NK-92 (cell line): Measurements from ENCODE around the gene PAPSS2.

Source experiments
- DNase-seq: peaks from one replicate; lab custom pipeline; 2025; ENCODE audit not compliant: unreplicated experiment; lab: John Stamatoyannopoulos, UW

The PAPSS2 gene

DNA sequence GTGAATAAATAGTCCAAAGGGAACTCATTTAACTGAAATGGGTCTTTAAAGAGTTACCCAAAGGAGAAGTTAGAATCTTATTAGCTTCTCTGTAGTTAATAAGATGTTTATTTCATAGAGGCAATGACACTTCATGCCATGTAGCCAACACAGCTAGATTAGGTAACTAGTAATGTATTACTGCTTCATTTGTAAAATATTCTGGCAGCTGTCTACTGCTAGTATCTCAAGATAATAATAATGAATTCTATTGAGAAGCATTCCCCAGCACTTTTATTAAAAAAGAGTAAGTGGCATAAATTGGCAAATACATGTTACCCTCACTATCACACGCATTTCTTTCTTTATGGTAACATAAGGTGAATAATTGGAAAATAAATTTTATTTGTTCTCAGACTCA, 10.1 kb downstream of the PAPSS2 start:
- no peak for DNase-seq

- DNase-seq, result no peak
Observed at GRCh38 chr10:87670586-87670985, 10.9 kb downstream of the PAPSS2 start.

DNA sequence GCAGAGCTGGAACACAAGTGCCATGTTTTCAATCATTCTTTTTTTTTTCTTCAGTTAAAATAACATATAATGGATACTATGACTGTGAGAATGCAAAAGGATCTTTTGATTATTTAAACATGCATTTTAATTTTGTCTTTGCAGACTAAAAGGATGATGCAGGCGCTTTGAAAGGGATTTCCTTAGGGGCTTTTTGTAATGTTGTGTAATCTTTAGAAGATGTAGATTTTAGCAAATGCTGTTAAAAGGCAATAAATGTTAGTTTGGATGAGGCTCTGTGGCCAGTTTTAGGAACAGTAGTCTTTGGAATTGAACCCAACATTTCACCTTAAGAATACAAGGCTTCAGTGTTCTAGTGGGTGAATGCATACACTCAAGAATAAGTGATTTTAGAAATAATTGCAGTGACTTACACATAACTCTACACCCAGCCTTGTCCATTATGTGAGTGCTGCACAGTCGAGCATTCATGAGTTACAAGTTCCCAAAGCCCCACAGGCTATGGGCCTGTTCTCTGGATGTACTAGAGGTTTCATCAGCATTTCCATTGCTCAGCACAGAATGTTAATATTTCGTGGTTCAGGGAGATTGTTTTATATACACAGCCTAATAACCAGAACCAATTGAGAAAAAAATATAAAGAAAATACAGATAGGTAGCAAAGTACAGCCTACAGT, 11.6 kb downstream of the PAPSS2 start:
- DNase-seq, result no peak

GRCh38 chr10:87672551-87672950, 12.9 kb downstream of the PAPSS2 start:
- DNase-seq, result no peak

GRCh38 chr10:87674943-87675342, 15.3 kb downstream of the PAPSS2 start:
- DNase-seq, result no peak

DNA sequence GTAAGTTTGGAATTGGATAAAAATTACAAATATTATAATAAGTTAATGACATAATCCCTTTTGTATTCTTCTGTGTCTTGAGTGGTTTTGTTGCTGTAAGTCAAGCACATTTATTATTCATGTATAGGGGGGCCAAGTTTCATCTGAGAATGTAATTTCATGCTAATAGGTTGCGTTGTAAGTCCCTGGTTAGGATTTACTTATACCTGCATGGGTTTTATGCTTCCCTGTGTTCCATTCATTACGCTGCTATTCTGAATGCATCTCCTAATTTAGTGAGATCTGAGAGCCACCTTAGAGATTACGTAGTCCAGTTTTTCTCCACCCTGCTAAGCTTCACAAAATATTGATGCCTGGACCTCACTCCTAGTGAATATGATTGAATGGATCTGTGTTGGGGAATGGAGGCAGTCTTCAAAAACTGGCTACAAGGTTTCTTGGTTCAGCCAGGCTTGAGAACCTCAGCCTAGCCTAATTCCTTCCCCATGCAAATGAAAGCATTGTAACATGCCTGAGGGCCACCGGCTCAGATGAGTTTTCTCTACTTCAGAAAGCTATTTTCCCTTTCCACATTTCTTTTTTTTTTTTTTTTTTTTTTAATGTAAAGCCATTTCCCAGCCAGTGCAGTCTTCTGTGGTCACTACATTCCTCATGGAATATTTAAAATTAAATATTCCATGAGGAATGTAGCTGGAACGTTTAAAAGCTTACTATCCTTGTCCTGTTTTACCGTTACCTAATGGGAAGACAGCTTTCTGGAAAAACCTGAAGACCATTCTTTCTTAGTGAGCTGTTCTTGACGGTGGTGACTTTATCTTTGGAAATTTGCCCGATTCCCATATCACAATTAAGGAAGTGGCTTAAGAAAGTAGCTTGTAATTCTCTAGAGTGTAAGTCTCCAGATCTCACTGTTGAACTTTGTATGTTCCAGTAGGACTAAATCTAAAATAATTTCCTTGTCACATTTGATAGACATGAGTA, 16.0 kb downstream of the PAPSS2 start:
- DNase-seq, result no peak

- no peak for DNase-seq
Observed at GRCh38 chr10:87677595-87677994, 17.9 kb downstream of the PAPSS2 start.

DNA sequence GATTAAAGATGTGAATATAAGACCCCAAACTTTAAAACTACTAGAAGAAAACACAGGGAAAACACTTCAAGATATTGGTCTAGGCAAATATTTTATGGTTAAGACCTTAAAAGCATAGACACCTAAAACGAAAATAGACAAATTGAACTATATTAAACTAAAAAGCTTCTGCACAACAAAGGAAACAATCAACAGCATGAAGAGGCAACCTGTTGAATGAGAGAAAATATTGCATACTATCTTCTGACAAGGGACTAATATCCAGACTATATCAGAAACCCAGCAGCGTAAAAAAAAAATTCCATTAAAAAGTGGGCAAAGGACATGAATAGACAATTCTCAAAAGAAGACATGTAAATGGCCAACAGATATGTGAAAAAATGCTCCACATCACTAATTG, 18.6 kb downstream of the PAPSS2 start:
- no peak for DNase-seq

DNA sequence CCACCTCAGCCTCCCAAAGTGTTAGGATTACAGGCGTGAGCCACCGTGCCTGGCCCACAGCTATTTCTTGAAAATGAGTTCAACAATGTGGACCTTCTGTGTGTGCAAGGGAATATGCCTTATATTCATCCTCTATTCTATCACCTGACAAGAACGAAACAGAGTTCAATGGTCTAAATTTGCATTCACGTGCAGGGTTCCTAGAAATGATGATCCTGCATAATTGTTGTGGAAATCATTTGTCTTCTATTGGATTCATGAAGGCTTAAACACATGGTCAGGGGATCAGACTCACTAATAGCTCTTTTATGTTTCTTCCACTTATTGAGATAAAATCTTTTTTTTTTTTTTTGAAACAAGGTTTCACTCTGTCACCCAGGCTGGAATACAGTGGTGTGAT, 23.7 kb downstream of the PAPSS2 start:
- DNase-seq, result no peak

DNA sequence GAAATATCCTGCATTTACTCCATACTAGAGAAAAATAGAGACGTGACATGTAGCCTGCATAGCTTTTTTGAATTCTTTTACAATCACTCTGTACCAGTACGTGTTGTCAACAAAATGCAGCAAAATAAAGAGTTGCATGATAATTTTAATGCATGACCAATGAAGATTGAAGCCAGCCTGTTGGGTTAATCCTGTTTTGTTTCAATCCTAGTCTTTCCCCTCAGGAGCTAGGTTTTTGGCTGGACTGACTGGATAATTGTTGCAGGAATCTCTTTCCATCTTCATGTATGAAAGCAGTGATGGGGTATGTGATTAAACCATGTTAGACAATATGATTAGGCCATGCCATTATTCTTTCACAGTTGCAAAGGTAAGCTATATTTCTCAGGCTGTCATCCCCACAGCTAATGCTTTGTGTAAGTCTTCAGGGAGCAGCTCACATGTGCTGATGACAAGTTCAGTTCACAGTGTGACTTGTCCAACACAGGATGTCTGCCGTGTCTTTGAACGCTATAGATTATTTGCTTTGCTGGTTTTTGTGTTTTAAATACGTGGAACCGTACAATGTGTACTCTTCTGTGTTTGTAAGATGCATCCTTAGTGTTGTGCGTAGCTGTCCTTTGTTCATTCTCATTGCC, 24.4 kb downstream of the PAPSS2 start:
- DNase-seq, result no peak

DNA sequence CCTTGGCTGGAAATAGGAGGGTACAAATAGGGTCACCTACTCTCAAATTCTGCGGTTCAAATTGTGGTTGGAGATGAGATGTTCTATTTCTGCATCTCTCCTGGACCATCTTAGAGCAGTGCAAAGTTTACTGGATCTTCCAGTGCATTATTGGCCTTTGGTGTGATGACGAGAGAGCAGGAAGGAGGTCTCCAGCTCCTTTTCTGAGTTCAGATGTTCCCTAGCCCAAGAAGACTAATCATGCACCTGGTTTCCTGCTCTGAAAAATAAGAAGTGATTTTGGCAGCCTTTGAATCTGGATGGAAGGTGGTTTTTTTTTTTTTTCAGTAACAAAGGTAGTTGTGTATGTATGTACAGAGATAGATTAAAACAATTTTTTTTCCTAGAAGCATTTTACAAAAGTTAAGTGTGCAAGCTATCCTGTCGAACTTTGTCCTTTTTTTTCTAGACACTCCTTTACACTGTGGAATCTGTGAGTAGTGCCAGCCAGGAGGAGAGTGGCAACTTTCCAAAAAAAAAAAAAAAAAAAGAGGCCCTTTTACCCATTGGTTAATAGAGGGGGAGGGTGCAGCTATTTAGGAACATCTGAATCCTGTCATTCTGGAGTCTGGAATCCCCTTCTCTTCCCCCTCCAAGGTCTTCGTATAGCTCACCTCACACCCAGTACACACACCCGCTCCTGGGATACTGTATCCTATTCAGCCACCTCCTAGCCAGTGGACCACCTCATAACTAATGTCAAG, 26.3 kb downstream of the PAPSS2 start:
- DNase-seq, result no peak

GRCh38 chr10:87691506-87692070, 31.9 kb downstream of the PAPSS2 start:
- no peak for DNase-seq

DNA sequence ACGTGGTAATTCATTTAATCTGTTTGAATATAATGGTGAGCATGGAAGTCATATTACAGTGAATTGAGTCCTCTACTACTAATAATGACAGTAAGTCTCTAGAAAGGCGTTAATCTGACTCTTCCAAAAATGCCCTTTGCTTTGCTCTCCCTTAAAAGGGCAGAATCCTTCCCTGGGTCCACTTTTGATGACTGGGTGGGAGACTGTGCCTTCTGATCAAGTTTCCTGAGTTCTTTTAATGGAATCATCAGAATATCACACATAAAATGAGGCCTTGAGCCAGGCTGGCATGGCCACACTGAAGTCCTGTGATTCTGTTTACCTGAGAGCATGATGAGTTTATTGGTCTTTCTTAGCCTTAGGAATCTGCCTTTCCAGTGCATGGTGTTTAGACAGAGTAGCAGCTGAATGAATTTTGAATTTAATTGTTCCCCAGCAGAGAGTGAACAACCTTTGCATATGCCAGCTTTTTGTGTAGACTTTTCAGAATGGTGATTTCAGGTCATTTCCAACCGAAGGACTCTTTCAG, 33.3 kb downstream of the PAPSS2 start:
- DNase-seq, result no peak

DNA sequence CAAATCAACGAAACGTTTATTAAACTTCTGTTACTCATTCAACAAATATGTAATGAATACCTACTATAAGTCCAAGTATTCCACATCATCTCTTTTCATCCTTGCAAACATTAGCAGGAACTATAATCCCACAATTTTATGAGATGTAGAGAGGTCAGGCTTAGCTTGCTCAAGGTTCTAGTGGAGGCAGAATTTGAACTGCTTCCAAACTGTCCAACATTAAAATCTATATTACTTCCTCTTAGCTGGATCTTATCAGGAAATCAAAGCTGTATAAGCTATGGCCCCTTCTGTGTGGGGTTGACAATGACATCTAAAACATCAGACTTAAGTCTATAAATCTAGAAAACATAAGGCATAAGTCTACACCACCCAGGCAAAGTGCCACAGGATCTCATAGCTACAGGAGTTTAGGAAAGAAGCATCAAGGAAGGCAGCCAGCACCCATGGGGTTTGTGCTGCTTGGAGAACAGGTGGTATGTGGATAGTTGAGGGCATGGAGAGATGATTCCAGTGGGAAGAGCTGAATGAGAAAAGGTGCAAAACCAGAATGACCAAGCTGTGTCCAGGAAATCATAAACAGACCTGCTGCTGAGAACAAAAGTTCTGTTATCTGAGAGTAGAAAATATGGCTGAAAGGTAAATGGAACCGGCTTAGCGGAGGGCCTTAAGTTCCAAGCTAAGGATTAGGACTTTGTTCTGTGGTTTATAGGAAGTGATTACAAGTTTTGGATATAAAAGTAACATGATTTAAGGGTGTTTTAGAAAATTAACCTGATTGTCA, 34.5 kb downstream of the PAPSS2 start:
- no peak for DNase-seq

DNA sequence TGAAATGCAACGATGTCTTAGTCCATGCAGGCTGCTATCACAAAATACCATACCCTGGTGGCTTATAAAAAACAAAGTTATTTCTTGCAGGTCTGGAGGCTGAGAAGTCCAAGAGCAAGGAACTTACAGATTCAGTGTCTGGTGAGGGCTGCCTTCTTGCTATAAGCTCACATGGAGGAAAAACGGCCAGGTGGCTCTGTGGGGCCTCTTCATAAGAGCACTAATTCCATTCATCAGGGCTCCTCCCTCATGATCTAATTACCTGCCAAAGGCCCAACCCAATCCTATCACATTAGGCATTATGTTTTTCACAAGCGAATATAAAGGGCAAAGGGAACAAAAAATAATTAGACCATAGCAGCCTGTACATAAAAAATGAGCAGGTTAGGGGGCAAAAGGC, 35.4 kb downstream of the PAPSS2 start:
- no peak for DNase-seq

DNA sequence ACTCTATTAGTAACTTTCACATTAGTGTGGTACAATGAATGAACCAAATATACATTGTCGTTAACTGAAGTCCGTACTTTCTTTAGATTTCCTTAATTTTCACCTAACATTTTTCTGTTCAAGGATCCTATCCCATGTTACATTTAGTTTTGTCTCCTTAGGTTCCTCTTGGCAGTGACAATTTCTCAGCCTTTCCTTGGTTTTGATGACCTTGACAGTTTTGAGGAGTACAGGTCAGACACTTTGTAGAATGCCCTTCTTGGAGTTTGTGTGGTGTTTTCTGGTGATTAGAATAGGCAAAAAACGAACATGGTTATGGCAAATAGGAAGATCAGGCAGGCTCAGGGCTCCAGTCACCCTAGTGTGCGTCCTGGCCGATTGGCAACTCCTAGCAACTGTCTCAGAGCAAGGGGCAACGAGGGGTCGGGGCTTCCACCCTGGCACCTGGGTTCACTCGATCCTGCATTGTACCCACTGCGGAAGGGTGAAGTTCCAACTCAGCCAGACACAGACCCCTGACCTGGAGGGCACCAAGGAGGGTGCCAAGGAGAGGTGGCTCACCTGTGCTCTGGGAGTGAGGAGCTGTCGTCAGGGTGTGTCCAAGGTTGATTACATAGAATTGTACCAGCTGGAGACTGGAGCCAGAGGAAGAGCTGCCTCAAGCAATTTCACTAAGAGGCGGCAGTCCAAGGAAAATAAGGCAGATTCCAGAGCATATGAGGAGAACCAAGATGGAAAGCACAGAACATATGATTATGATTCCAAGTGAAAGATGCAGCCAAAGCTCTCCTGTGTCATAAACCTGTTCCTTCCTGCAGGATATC, 37.5 kb downstream of the PAPSS2 start:
- DNase-seq, result no peak

DNA sequence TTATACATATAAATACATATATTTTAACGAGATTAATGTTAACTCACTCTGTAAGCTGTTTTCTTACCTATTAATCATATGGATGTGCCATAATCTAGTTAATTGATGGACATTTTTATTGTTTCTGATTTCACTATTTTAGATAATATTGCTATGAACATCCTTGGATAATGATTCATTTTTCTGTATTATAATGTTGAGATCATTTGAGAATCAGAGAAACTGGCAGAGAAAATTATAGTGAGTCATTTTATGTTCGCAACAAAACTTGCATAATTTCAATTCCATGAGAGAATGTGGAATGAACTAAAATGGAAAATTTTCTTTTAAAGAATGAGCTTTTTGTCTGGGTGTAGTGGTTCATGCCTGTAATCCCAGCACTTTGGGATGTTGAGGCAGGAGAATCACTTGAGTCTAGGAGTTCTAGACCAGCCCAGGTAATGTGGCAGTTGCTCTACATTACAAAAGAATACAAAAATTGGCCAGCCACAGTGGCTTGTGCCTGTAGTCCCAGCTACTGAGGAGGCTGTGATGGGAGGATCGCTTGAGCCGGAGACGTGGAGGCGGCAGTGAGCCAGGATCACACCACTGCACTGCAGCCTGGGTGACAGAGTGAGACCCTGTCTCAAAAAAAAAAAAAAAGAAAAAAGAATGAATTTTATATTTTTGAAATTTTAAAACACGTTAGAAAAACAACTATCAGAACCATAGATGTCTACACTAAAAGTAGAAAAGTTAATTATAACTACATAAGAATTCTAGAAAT, 40.5 kb downstream of the PAPSS2 start:
- DNase-seq, result no peak

GRCh38 chr10:87702260-87702972, 42.7 kb downstream of the PAPSS2 start:
- DNase-seq, result no peak
